ENCODE measurements around the gene FYB2. TPM values are rescaled to one million over a fixed set of nuclear protein-coding genes. Genes with fewer than 3 reads are reported as not detected.

The FYB2 gene
- total RNA-seq, 1 experiment from 2014 or later: not detected

DNA sequence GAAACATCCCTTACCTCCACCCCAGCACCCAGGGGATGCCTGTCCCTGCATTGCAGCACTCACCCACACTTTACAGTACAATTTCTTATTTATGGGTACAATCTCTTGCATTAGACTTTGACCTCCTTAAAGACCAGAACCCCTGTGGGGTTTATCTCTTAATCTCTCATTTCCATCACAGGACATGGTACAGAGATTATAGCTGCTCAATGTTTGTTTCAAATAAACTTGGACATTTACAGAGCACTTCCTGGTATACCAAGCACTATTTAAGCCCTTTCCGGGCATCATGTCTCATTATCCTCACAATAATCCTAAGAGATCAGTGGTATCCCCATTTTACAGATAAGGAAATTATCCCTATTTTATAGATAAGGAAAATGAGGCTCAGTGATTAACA lies 31.9 kb downstream of the FYB2 start:
- TF ChIP-seq TCF7L2 (IDR thresholded peaks at IDR 0.05; ENCODE audit: borderline replicate concordance, extremely low read depth, insufficient read depth, insufficient read length) (no peak), EGR1 (IDR thresholded peaks at IDR 0.05; ENCODE audit: low read depth) (no peak)
- Histone ChIP-seq H3K9me2 (ENCODE audit: insufficient read depth) (no peaks in the 10 kb centered on the region), H2AFZ (ENCODE audit: low read depth, low read length, poor library complexity, severe bottlenecking) (no peak overlapping the region), H3K79me2 (ENCODE audit: insufficient read depth, low read length) (no peaks in the 10 kb centered on the region), H3K27me3 (ENCODE audit: insufficient read depth, low read length) (peaks cover 23% of the 10 kb centered on the region), H3K4me2 (ENCODE audit: low read length) (no peak overlapping the region), H3K36me3 (ENCODE audit: control insufficient read depth in 1 of 2, insufficient read depth in 2 of 2, low read length in 2 of 2) (no peaks in the 10 kb centered on the region), H3K4me1 (ENCODE audit: control insufficient read depth in 1 of 2, insufficient read depth in 2 of 2, low read length in 2 of 2) (no peaks in the 10 kb centered on the region), H3K4me3 (replicated peaks in 1 of 2; ENCODE audit: low read depth in 1 of 2, low read length in 2 of 2) (no peak overlapping the region), H3K9ac (ENCODE audit: low read length) (no peak overlapping the region), H3K27ac (ENCODE audit: low read depth, low read length) (no peak overlapping the region), H3K9me3 (ENCODE audit: control insufficient read depth in 1 of 2, insufficient read depth in 1 of 2, low read depth in 1 of 2, low read length in 2 of 2) (no peaks in the 10 kb centered on the region), H4K20me1 (ENCODE audit: insufficient read depth) (no peaks in the 10 kb centered on the region)
- ChIA-PET POLR2A (no interaction called here), CTCF (no interaction called here), RAD21 (ENCODE audit: low non-redundant PET in 1 of 2, low total read pairs in 2 of 2, uncharacterized antibody in 2 of 2, unreplicated experiment in 2 of 2) (no interaction called here)
- DNase-seq (ENCODE audit: low read depth, low spot score) (no peak), ATAC-seq (no peak)
- intact Hi-C loops (cut with micrococcal nuclease): no loop called here
- BruUV-seq (replicated peaks): no TSS peak

DNA sequence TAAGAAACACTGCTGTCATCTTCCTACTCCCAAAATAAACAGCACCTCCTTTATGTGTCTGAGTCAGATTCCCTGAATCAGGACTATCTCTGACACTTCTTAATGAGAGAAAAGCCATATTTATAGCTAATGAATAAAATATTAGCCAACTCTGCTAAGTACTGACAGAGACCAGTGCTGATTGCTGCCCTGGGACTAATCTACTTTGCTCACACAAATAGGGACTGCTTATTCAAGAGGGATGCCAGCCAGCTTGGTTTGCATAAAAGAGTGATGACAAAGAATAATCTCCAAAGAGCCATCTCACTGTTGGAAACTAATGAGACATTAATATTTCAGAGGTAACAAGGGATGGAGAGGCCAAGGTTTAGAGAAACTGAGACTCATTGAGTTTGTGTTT lies 36.4 kb downstream of the FYB2 start:
- CTCF ChIA-PET: no interaction called here

More for the DNA sequence above, 36.4 kb downstream of the FYB2 start:
- Histone ChIP-seq H3K79me2 (ENCODE audit: insufficient read depth, low read length) (no peaks in the 10 kb centered on the region), H2AFZ (ENCODE audit: low read depth, low read length, poor library complexity, severe bottlenecking) (no peak overlapping the region), H3K9ac (ENCODE audit: low read length) (no peak overlapping the region), H3K4me2 (ENCODE audit: low read length) (no peak overlapping the region), H4K20me1 (ENCODE audit: insufficient read depth) (no peaks in the 10 kb centered on the region), H3K27me3 (ENCODE audit: insufficient read depth, low read length) (peaks cover 19% of the 10 kb centered on the region), H3K36me3 (ENCODE audit: control insufficient read depth in 1 of 2, insufficient read depth in 2 of 2, low read length in 2 of 2) (no peaks in the 10 kb centered on the region), H3K4me1 (ENCODE audit: control insufficient read depth in 1 of 2, insufficient read depth in 2 of 2, low read length in 2 of 2) (no peaks in the 10 kb centered on the region), H3K9me3 (ENCODE audit: control insufficient read depth in 1 of 2, insufficient read depth in 1 of 2, low read depth in 1 of 2, low read length in 2 of 2) (no peaks in the 10 kb centered on the region), H3K9me2 (ENCODE audit: insufficient read depth) (no peaks in the 10 kb centered on the region), H3K4me3 (replicated peaks in 1 of 2; ENCODE audit: low read depth in 1 of 2, low read length in 2 of 2) (no peak overlapping the region), H3K27ac (ENCODE audit: low read depth, low read length) (no peak overlapping the region)
- no TSS peak for BruUV-seq (replicated peaks)
- intact Hi-C loops (cut with micrococcal nuclease): no loop called here
- DNase-seq (ENCODE audit: low read depth, low spot score) (no peak), ATAC-seq (no peak)
- TF ChIP-seq FOSL1 (IDR thresholded peaks at IDR 0.05; ENCODE audit: low read depth): no peak
- no peak for TF ChIP-seq SP1 (IDR thresholded peaks at IDR 0.05; ENCODE audit: low read depth)
- TF ChIP-seq CBX3 (IDR thresholded peaks at IDR 0.05; ENCODE audit: low read depth): no peak
- TF ChIP-seq RAD21 (IDR thresholded peaks at IDR 0.05; ENCODE audit: low read depth): no peak
- no peak for TF ChIP-seq POLR2AphosphoS5 (IDR thresholded peaks at IDR 0.05; ENCODE audit: low read depth, low read length)
- no peak for TF ChIP-seq SIN3A (IDR thresholded peaks at IDR 0.05; ENCODE audit: low read depth)
- TF ChIP-seq EGR1 (IDR thresholded peaks at IDR 0.05; ENCODE audit: low read depth): no peak
- no peak for TF ChIP-seq POLR2A (IDR thresholded peaks at IDR 0.05; ENCODE audit: borderline replicate concordance, extremely low read depth, insufficient read depth, insufficient read length)
- TF ChIP-seq ZFX (IDR thresholded peaks at IDR 0.05): no peak
- no peak for TF ChIP-seq ELF1 (IDR thresholded peaks at IDR 0.05; ENCODE audit: borderline replicate concordance, low read depth)
- no peak for TF ChIP-seq ZNF274 (IDR thresholded peaks at IDR 0.05; ENCODE audit: low read depth, low read length)
- TF ChIP-seq JUND (IDR thresholded peaks at IDR 0.05): no peak
- TF ChIP-seq, protein P1, sequence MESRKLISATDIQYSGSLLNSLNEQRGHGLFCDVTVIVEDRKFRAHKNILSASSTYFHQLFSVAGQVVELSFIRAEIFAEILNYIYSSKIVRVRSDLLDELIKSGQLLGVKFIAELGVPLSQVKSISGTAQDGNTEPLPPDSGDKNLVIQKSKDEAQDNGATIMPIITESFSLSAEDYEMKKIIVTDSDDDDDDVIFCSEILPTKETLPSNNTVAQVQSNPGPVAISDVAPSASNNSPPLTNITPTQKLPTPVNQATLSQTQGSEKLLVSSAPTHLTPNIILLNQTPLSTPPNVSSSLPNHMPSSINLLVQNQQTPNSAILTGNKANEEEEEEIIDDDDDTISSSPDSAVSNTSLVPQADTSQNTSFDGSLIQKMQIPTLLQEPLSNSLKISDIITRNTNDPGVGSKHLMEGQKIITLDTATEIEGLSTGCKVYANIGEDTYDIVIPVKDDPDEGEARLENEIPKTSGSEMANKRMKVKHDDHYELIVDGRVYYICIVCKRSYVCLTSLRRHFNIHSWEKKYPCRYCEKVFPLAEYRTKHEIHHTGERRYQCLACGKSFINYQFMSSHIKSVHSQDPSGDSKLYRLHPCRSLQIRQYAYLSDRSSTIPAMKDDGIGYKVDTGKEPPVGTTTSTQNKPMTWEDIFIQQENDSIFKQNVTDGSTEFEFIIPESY (IDR thresholded peaks at IDR 0.05; ENCODE audit: extremely low read depth, insufficient replicate concordance, low read length): no peak
- TF ChIP-seq, protein P2, sequence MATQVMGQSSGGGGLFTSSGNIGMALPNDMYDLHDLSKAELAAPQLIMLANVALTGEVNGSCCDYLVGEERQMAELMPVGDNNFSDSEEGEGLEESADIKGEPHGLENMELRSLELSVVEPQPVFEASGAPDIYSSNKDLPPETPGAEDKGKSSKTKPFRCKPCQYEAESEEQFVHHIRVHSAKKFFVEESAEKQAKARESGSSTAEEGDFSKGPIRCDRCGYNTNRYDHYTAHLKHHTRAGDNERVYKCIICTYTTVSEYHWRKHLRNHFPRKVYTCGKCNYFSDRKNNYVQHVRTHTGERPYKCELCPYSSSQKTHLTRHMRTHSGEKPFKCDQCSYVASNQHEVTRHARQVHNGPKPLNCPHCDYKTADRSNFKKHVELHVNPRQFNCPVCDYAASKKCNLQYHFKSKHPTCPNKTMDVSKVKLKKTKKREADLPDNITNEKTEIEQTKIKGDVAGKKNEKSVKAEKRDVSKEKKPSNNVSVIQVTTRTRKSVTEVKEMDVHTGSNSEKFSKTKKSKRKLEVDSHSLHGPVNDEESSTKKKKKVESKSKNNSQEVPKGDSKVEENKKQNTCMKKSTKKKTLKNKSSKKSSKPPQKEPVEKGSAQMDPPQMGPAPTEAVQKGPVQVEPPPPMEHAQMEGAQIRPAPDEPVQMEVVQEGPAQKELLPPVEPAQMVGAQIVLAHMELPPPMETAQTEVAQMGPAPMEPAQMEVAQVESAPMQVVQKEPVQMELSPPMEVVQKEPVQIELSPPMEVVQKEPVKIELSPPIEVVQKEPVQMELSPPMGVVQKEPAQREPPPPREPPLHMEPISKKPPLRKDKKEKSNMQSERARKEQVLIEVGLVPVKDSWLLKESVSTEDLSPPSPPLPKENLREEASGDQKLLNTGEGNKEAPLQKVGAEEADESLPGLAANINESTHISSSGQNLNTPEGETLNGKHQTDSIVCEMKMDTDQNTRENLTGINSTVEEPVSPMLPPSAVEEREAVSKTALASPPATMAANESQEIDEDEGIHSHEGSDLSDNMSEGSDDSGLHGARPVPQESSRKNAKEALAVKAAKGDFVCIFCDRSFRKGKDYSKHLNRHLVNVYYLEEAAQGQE (IDR thresholded peaks at IDR 0.05; ENCODE audit: low read depth): no peak
- TF ChIP-seq, protein P3, sequence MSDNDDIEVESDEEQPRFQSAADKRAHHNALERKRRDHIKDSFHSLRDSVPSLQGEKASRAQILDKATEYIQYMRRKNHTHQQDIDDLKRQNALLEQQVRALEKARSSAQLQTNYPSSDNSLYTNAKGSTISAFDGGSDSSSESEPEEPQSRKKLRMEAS (IDR thresholded peaks at IDR 0.05): no peak
- ChIA-PET RAD21 (ENCODE audit: low non-redundant PET in 1 of 2, low total read pairs in 2 of 2, uncharacterized antibody in 2 of 2, unreplicated experiment in 2 of 2) (no interaction called here), POLR2A (no interaction called here)
